Muscle of leg (tissue), 11 donors: Measurements from ENCODE around the gene TM4SF5. TPM values are rescaled to one million over a fixed set of nuclear protein-coding genes. Genes with fewer than 3 reads are reported as not detected.

Experiments
- DNase-seq: peaks from one replicate; pipeline ENCODE4 v3.0.0; 2013
- H3K27ac ChIP-seq: one replicate; pipeline ENCODE4 v1.5.1; 2013; ENCODE audit warnings: mild to moderate bottlenecking, low read length, control low read depth
- H3K27me3 ChIP-seq: one replicate; pipeline ENCODE4 v1.6.1; 2013; ENCODE audit warnings: low read length; ENCODE audit not compliant: control insufficient read depth, insufficient read depth
- H3K36me3 ChIP-seq: one replicate; pipeline ENCODE4 v1.6.1; 2013; ENCODE audit warnings: low read length; ENCODE audit not compliant: control insufficient read depth, insufficient read depth
- H3K4me1 ChIP-seq: one replicate; pipeline ENCODE4 v1.6.1; 2013; ENCODE audit warnings: low read length; ENCODE audit not compliant: control insufficient read depth, insufficient read depth
- H3K4me3 ChIP-seq: one replicate; pipeline ENCODE4 v1.5.1; 2013; ENCODE audit warnings: low read length, control low read depth
- H3K9me3 ChIP-seq: replicated peaks from 2 replicates; pipeline ENCODE4 v1.6.1; 2013; ENCODE audit warnings: low read depth, low read length; ENCODE audit not compliant: control insufficient read depth
- WGBS: methylation state at CpG from one replicate; pipeline ENCODE4 v1.1.5; 2013; ENCODE audit warnings: missing lambda C conversion rate; ENCODE audit not compliant: insufficient coverage; 5-methylcytosine and 5-hydroxymethylcytosine counted together
- polyA plus RNA-seq, 8 donors: library from polyadenylated mRNA; unstranded; fragments of 120-200 nt; gene quantifications; one replicate each; pipeline versions ENCODE4 v1.2.1 to v1.2.3, GENCODE V29; 2013; ENCODE audit warnings: inconsistent platforms in 1 of 8, low replicate concordance in 1 of 8; ENCODE audit not compliant: insufficient read length in 8 of 8, insufficient read depth in 1 of 8
- total RNA-seq: library from RNA; stranded (reverse); fragments of 120-200 nt; gene quantifications from one replicate; pipeline ENCODE4 v1.2.4, GENCODE V29; 2013

TM4SF5 gene
- total and polyA plus RNA-seq, 9 donors: 0.36 to 2.2 TPM; not detected in 7

GRCh38 chr17:4738136-4739121 lies 33.3 kb upstream of the TM4SF5 start:
- Histone ChIP-seq H3K4me3 (peak overlapping the region; percentile 79), H3K9me3 (no peaks in the 10 kb centered on the region), H3K4me1 (peaks cover 14% of the 10 kb centered on the region), H3K36me3 (peaks cover 1% of the 10 kb centered on the region), H3K27me3 (peaks cover 49% of the 10 kb centered on the region), H3K27ac (no peak overlapping the region)
- DNase-seq: no peak
- WGBS: 7% methylated on average over 35 of the region's 41 CpGs

- peaks cover 14% of the 10 kb centered on the region for H3K4me1 ChIP-seq
- H3K9me3 ChIP-seq: no peaks in the 10 kb centered on the region
- peaks cover 58% of the 10 kb centered on the region for H3K27me3 ChIP-seq
- no peaks in the 10 kb centered on the region for H3K36me3 ChIP-seq
- DNase-seq: peak; percentile 57
- under 1% methylated on average over 99 of the region's 100 CpGs for WGBS
- peak within 1 kb of the TSS; percentile 79 for H3K4me3 ChIP-seq
- no peak within 1 kb of the TSS for H3K27ac ChIP-seq
Observed at GRCh38 chr17:4739122-4740024, 32.3 kb upstream of the TM4SF5 start, which contains the start of the genes CXCL16 and ZMYND15. CXCL16 (minus strand) TSS chr17:4739928; CDS start chr17:4739339, 589 bp downstream. ZMYND15 (plus strand) TSS chr17:4739833; CDS start chr17:4740549, 716 bp downstream.

- Histone ChIP-seq H3K27me3 (peaks cover 64% of the 10 kb centered on the region), H3K27ac (no peak overlapping the region), H3K4me1 (peaks cover 18% of the 10 kb centered on the region), H3K9me3 (no peaks in the 10 kb centered on the region), H3K36me3 (no peaks in the 10 kb centered on the region), H3K4me3 (peak overlapping the region; percentile 28)
- 15% methylated on average over 6 of the region's 13 CpGs for WGBS
- DNase-seq: no peak
Observed at GRCh38 chr17:4740025-4740351, 31.7 kb upstream of the TM4SF5 start.

GRCh38 chr17:4740584-4740983 lies 31.1 kb upstream of the TM4SF5 start:
- peaks cover 23% of the 10 kb centered on the region for H3K4me1 ChIP-seq
- H3K36me3 ChIP-seq: no peaks in the 10 kb centered on the region
- no peak overlapping the region for H3K27ac ChIP-seq
- no peaks in the 10 kb centered on the region for H3K9me3 ChIP-seq
- 94% methylated on average over 5 of the region's 8 CpGs for WGBS
- DNase-seq: no peak
- no peak overlapping the region for H3K4me3 ChIP-seq
- H3K27me3 ChIP-seq: peaks cover 70% of the 10 kb centered on the region

- Histone ChIP-seq H3K4me3 (no peak overlapping the region), H3K4me1 (peaks cover 23% of the 10 kb centered on the region), H3K27ac (no peak overlapping the region), H3K27me3 (peaks cover 79% of the 10 kb centered on the region), H3K36me3 (no peaks in the 10 kb centered on the region), H3K9me3 (no peaks in the 10 kb centered on the region)
- DNase-seq: no peak
- 75% methylated on average over 3 of the region's 8 CpGs for whole genome bisulfite sequencing
Observed at GRCh38 chr17:4741544-4741943, 30.1 kb upstream of the TM4SF5 start.

GRCh38 chr17:4742133-4742532 lies 29.6 kb upstream of the TM4SF5 start:
- Histone ChIP-seq H3K36me3 (no peaks in the 10 kb centered on the region), H3K27ac (no peak overlapping the region), H3K4me3 (no peak overlapping the region), H3K27me3 (peaks cover 82% of the 10 kb centered on the region), H3K4me1 (peaks cover 23% of the 10 kb centered on the region), H3K9me3 (no peaks in the 10 kb centered on the region)
- DNase-seq: no peak
- WGBS: 80% methylated on average over 5 of the region's 9 CpGs

- Histone ChIP-seq H3K27me3 (peaks cover 80% of the 10 kb centered on the region), H3K4me1 (peaks cover 23% of the 10 kb centered on the region), H3K9me3 (no peaks in the 10 kb centered on the region), H3K36me3 (no peaks in the 10 kb centered on the region), H3K27ac (no peak overlapping the region), H3K4me3 (no peak overlapping the region)
- no peak for DNase-seq
- 47% methylated on average over 7 of the region's 10 CpGs for WGBS
Observed at GRCh38 chr17:4742629-4743028, 29.1 kb upstream of the TM4SF5 start.

- Histone ChIP-seq H3K27ac (no peak overlapping the region), H3K4me1 (peaks cover 23% of the 10 kb centered on the region), H3K4me3 (no peak overlapping the region), H3K36me3 (no peaks in the 10 kb centered on the region), H3K9me3 (no peaks in the 10 kb centered on the region), H3K27me3 (peaks cover 76% of the 10 kb centered on the region)
- DNase-seq: no peak
- no CpG with 5 or more reads among the region's 8 CpGs for WGBS
Observed at GRCh38 chr17:4743216-4743615, 28.5 kb upstream of the TM4SF5 start.

- Histone ChIP-seq H3K4me3 (no peak overlapping the region), H3K27me3 (peaks cover 75% of the 10 kb centered on the region), H3K27ac (no peak overlapping the region), H3K9me3 (no peaks in the 10 kb centered on the region), H3K4me1 (peaks cover 20% of the 10 kb centered on the region), H3K36me3 (no peaks in the 10 kb centered on the region)
- no CpG with 5 or more reads among the region's 9 CpGs for WGBS
- no peak for DNase-seq
Observed at GRCh38 chr17:4743898-4744297, 27.8 kb upstream of the TM4SF5 start.
